HG03521 (cell line): ENCODE results near the gene SKI.

Experiments used
- ATAC-seq: cut with Tn5 transposase; IDR thresholded peaks from one replicate; pipeline ENCODE4 v1.9.1; 2021; ENCODE audit warnings: mild to moderate bottlenecking, moderate library complexity; ENCODE audit not compliant: unreplicated experiment

The SKI gene

DNA sequence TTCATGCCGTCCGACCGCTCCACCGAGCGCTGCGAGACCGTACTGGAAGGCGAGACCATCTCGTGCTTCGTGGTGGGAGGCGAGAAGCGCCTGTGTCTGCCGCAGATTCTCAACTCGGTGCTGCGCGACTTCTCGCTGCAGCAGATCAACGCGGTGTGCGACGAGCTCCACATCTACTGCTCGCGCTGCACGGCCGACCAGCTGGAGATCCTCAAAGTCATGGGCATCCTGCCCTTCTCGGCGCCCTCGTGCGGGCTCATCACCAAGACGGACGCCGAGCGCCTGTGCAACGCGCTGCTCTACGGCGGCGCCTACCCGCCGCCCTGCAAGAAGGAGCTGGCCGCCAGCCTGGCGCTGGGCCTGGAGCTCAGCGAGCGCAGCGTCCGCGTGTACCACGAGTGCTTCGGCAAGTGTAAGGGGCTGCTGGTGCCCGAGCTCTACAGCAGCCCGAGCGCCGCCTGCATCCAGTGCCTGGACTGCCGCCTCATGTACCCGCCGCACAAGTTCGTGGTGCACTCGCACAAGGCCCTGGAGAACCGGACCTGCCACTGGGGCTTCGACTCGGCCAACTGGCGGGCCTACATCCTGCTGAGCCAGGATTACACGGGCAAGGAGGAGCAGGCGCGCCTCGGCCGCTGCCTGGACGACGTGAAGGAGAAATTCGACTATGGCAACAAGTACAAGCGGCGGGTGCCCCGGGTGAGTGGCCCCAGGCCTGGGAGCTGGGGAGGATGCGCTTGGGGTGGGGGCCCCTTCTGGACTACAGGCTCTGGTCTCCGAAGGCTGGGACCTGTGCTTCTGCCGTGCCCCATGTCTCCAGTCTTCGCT, 1.1 kb downstream of the SKI start:
- ATAC-seq: no peak

DNA sequence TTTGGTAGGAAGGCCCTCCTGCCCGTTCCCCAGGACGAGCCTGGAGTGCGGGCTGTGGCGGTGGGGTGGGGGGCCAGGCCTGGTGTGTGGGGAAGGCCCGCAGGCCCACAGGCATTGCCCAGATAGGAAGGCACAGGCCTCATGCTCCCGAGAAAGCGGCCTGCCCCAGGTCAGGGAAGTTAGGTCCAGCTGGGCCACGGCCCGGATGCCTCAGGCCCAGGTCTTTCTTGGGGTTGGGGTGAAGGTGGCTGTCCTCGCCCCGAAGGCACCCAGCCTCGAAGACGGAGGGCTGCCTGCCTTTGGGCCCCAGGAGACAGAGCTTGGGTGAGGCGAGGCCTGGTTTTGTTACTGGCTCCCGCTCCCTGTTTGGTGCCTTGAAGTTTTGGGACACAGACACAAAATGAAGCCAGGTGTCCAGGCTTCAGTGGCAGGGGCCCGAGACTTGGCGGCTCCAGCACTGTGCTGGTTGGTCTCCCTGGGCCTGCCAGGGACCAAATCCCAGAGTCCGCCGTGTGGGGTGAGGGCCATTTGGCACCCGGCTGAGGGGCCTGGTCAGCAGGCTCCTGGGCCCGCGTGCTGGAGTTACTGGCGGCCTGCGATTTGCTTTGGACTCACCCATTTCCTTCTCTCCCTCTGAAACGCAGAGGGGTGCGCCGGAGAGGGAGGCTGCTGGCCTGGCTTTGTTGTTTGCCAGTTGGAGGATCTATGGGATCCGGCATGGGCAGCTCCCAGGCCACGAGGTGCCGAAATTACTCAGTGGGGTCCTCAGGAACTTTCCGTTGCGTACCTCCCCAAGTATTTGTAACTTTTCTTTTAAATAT, 2.0 kb downstream of the SKI start:
- ATAC-seq: no peak

DNA sequence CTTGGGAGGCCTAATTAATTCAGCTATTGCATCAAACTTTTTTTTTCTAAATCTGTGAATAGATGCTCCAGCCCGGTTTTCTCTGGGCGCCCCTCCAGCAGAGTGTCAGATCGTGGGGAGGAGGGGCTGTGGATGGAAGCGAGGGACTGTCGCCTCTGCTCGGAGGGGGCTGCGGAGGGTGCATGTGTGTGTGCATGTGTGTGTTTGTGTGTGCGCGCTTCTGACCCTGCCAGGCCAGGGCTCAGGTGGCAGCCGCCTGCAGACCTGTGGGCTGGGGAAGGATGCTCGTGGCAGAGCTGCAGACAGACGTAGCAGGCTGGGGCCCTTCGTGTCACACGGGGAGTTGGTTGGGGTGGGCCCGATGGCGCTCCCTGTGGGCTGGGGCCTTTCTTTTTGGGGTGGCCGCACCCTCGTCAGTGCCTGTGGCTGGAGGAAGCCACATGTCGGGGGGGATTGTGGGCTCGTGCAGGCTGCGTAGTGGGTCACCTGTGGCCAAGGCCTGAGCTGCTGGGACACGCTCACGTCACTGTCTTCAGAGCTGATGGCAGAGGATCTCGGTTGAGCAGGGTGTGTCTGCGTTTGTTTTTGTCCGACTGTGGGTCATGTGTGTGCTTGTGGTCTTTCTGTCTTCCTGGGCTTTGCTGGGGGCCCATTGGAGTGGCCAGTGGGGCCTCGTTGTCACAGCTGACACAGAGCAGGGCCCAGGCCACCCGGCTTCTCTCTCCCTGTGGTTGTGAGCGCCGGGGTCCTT, 2.8 kb downstream of the SKI start:
- no peak for ATAC-seq

DNA sequence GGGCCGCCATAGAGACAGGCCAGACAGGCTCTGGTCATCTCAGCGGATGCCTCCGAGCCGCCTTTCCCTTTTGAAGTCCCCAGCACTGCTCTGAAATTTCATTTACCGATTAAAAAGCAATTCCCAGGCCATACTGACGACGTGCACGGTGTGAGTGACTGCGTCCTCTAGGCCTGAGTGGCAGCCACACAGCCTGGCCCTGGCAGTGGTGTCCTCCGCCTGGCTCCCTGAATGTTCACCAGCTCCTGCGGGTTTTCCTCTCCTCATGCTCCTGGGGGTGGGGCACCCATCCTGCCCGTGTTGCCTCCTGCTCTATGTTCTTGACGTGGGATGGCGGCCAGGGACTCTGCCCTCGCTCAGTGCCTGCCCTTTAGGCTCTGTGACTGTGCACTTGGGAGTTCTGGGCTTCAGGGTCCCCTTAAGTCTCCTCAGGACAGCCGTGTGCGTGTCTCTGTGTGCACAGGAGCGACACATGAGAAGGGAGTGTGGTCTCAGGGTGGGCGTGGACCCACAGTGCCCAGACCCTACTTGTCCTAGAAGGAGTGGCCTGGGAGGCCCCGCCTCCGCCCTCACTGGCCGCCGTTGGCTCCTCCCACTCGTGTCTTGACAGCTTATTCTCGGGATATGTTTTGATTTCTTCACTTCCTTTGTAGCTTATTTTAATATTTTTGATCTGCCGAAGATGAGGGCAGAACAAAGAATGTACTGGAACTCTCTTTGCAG, 3.6 kb downstream of the SKI start:
- ATAC-seq: no peak

DNA sequence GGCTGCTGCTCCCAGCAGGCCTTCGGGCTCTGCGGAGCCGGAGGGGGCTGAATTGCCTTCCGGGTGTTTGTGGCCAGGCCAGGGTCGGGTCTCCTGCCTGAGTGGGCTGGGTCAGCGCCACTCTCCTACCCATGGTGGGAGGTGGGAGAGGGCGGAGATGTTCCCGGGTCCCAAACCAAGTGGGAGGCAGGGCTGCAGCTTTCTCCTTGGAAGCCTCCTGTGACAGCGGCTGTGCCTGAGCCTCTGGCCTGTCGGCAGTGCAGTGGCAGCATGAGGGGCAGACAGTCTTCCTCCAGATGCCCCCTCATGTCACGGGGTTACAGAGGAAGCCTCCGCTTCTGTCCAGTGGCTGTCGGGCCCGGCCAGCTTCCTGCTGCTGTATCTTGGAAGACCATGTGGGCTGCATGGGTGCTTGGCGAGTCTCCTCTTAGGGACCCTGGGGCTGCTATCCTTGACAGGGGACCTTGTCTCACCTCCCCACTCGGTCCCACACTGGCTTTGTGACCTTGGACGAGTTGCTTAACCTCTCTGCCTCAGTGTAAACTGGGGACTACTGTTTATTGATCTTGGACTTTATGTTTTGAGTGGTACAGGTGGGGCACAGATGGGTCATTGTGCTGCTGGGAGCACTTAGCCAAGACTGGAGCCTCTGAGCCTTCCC, 4.3 kb downstream of the SKI start:
- ATAC-seq: no peak

DNA sequence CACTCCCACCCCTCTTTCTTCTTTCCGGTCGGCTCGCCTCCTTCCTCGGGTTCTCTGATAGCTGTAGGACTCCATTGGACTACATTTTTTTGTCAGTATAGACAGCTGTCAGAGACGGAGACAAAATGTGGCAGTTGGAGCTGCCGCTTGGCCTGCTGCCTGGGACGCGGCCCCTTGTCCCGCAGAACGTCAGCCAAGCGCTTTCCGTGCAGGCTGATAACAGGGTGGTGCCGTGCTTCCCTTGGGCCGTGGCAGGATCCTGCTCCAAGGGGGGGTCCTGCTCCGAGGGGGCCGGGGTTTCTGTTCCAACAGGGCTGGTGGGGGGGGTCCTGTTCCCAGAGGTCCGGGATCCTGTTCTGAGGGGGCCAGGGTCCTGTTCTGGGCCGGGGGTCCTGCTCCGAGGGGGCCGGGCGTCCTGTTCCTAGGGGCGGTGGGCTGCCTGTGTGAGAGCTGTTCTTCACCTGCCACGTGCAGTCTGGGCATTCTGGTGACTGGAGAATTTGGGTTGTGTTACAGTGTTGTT, 4.9 kb downstream of the SKI start:
- no peak for ATAC-seq

DNA sequence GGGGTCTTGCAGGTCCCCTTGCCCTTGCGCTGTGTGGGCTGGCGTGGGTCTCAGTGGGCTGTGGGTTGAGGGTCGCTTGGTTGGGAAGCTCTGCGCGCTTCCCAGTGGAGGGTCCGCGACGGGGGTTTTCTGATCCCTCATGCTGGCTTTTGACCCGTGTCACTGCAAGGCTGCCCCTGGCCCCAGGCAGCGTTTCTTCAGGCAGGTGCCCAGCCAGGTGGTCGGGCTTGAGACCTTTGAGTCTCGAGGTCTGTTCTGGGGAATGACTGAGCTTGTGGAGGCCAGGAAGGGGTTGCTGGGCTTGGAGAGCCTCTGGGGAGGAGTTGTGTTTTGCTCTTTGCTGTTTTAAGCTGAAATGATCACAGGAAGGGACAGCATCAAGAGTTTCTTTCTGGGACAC, 5.3 kb downstream of the SKI start:
- ATAC-seq: no peak

DNA sequence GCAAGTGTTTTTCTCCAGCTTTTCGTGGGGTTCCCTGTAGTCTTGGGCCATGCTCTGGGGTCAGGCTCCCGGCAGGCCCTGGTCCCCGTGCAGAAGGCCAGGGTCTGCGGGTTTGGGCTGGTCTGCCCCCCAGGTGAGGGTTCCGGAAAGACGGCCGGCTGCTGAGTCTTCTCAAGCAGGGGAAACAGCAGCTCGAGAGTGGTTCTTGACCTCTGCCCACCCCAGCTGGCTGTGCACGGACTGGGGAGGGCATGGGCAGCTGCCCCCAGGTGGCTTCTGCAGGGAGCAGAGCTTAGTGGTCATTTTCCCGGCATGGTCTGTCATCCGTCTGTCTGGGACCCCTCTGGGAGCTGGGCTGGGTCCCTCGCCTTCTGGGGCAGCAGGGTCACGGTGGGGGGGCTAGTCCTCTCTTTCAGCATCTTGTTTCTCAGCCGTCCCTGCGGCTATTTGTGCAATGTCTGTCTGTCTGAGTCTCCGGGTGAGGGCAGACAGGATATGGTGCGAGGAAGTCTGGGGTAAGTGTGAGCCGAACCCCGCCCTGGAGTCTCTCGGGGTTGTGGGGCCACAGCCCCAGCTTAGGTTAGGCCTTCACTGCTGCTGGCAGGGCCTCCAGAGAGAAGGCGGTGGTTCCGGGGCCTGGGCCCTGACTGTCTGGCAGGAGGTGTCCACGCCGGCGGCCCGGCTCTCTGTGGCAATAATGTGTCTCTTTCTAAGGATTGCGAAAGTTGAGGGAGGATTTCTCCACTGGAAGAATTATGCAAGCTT, 6.1 kb downstream of the SKI start:
- ATAC-seq: no peak

DNA sequence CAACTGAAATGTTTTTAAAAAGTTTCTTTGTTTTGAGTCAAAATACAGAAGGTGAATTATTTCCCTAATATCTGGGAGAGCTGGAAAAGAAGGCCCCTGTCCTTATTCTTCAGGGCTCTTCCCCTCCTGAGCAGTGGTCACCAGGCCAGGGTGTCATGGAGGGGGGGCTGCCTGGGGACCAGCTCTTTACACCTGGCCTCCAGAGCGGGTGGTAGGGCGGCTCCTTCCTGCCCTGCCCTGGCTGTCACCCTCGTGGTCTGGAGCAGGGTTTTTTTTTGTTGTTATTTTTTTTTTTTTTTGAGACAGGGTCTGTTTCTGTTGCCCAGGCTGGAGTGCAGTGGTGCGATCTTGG, 6.6 kb downstream of the SKI start:
- no peak for ATAC-seq

DNA sequence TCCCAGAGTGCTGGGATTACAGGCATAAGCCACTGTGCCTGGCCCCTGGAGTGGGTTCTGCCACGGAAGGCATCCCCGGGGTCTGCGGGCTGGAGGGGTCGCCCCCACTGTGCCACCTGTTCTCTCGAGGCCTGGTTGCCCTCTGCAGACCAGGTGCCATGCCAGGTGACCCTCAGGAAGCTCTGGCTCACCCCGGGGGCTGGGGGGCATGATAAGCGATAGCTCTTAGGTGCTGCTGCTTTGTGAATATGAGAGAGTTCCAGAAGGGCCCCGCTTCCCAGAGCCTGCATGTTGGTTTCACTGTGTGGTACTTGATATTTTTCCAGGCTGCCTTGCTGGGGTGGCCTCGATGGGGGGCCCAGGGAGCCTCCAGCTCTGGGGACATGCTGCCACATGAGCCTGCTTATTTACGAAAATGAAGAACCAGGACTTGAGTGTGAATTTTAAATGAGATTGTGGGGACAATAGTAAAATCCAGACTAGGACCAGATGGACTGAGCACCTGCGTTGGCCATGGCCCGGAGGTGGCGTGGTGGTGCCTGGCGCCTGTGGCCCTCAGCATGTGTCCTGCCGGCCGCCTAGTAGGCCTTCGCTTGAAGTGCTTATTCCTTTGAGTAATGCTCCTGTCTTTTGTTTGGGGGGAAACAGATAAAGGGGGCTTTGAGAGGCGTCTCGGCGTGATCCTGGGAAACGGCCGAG, 7.3 kb downstream of the SKI start:
- no peak for ATAC-seq

DNA sequence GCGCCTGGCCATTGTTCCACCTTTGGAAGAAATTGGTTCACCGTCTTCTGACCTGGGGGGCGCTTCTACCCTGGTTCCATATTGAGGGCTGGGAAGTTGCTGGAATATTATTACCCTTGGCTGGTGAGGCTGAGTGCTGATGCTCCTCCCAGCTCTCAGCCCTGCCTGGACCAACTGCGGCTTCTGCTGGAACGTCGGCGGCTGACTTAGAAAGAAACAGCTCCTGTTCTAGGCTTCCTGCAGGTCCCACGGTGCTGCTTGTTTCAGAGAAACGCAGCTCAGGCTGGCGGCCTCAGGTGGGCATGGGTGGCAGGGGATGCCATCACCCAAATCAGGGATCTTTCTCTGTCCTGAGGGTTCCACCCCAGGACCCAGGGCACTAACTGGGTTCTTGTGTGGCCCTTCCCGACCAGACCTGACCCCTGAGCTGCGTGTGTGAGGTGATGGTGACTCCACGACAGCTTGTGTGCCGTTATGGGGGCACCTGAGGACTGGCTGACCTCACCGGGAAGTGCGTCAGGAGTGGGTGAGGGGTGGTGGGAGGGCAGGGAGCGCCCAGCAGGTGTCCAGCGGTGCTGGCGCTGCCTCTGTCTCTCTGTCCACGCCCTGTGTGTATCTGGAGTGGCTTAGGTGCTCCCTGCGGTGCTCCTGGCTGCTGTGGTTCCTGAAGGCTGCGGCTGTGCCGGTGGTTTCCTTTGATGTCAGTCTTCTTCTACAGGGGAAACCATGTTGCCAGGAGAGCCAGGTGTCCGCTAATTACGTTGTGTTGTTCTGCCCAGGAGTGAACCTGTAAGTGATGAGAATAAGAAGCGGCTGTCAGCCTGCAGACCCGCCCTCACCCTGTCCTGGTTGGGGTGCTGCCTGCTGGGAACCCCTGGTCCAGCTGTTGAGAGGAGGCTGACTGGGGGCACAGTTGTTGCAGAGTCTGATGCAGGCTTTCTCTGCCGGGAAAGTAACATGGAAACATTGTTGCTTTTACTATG, 8.9 kb downstream of the SKI start:
- no peak for ATAC-seq

DNA sequence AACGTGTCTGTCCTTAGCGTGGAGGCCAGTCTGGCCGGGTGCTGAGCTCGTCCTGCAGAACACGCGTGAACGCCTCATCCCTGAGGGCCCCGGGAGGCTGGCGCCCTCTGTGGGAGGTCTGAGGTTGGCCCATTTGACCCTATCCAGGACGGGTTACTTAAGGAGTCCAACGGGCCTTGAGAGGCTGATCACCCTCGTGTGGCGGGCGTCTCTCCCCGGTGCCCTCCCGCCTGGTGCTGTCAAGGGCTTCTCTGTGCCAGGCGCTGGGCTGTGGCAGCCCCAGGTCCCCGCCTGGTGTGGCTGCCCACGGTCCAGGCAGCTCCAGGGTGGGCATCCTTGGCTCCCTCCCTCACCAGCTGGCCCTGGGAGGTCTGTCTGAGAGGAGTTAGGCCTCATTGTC, 9.7 kb downstream of the SKI start:
- no peak for ATAC-seq

DNA sequence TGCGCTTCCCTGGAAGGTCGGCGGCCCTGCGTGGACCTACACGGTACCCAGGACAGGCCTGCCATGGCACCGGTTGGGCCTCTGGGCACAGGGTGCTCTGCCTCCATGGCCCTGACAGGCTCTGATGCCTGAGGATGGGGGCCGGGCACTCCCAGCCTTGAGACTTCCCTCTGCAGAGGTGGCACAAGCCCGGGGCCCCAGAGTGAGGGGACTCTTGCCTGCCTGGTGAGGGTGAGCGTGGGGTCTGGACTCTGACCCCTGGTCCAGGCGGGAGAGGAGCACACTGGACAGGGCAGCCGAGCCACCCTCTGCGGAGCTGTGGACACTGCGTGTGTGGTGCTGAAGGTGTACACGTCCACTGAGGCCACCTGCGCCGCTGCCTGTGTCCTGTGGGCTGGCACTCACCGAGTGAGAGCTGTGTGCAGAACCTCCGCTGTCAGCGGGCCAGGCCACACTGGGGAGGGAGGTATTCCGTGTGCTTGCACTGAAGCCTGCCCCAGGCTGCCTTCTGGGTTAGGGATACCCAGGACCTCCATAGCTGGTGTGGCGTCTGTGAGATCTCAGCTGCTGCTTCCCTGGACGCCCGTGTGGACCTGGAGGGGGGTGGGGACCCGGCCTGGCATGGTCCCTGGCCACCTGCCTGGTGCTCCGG, 10.4 kb downstream of the SKI start:
- no peak for ATAC-seq

DNA sequence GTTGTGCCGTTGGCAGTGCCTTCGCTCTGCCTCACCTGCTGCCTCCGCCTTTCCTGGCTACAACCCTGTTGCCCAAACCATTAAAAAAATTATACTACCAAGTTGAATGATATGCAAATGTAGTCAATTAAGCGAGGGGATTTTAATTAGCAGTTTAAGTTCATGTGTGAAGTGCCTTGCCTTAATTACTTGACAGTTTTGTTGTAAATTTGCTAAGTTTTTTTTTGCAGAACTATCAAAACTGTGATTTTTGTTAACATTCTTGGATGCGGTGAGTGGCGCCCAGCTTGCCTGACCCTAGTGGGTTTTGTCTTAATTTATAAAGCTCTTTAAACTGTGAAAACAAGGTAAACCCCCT, 10.9 kb downstream of the SKI start:
- no peak for ATAC-seq

DNA sequence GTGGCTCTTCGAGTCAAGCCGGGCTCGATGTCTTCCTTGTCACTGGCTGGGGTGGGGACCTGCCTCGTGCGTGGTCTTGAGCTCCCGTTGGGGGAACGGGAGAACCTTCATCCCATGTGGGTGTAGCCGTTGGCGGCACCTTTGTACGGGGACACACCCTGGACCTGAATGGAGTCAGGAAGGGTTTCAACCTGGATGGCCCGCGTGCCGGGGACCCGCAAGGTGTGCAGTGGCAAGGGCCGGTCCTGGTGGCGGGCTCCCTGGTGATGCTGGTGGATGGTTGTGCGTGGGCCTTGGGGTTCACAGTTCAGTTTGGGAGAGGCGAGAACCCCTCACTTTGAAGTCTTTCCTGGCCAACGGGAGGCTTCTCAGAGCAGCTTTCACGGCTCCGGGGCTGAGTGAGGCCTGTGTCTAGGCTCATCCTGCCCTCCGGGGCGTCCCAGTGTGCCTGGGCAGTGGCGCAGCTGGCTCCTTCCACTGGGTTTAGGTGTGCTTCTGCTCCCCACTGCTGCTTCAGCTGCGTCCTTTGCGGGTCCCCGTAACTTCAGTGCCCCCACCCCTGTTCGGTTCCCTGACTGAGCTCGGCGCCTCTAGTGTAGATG, 11.4 kb downstream of the SKI start:
- no peak for ATAC-seq

DNA sequence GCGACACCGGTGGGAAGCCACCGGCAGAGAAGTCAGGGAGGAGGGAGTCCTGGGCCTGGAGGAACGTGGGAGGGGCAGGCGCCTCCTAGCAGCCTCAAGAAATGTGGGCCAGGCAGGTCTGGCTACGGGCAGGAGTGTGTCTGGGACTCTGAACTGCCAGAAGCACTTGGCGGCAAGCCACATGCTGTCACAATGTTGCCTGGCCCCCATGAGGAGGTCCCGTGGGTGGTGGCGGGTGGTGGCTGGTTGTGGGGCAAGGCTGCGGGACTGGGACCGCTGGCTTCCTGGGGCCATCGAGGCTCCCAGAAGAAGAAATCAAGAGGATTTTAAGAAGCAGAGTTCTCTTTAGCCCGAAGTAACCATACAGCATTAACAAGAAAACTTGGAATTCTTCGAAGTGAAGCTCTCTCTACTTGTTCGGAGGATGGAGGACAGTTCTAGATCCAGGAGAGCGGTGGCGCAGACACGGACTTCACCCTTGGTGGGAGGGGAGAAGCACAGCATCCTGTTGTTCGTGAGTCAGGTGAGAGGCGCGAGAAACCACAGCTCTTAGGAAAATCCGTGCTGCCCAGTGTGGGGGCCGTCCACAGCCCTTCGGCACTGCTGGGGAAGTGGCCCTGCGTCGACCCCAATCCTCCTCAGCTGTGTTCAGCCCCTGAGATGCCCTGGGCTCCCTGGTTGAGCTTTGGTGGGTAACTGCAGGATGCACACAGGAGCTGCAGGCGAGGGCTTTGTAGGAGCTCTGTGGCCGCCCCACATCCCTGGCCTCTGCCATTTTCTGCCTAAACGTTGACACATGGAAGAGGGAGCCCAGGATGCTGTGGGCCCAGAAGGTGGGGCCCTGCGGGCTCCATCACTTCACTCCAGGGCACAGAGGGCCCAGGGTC, 12.4 kb downstream of the SKI start:
- ATAC-seq: no peak
